Stimulated activated CD4-positive, alpha-beta T cell treated with anti-CD3 and anti-CD28 coated beads, Interleukin-15, amount 100 ng/mL, for 1 hour (primary cell): ENCODE data around the gene PGRMC2.

Experiments
- DNase-seq, 2 donors: peaks; one replicate each; pipeline ENCODE4 v3.0.0-alpha.2; 2020; ENCODE audit warnings: low read depth in 1 of 2, low spot score in 1 of 2

PGRMC2 gene

GRCh38 chr4:128299848-128300247 is 12.2 kb upstream of the PGRMC2 start:
- no peak for DNase-seq

DNA sequence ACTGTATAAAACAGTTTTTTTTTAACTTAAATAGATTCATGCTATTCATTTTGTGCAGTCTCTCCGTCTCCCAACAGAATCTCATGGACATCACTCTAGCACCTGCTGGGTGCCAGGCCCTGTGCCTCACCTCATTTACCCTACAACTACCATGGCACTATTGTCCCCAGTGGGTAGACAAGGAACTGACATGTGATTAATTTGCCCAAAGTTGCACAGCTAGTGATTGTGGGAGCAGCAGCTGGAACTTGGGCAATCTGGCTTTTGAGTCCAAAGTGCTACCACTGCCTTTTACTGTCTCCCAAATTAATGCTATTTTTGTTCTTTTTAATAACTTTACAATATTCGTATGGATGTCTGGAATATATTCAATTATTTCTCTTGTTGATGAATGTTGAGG is 11.2 kb upstream of the PGRMC2 start:
- DNase-seq, result no peak

DNA sequence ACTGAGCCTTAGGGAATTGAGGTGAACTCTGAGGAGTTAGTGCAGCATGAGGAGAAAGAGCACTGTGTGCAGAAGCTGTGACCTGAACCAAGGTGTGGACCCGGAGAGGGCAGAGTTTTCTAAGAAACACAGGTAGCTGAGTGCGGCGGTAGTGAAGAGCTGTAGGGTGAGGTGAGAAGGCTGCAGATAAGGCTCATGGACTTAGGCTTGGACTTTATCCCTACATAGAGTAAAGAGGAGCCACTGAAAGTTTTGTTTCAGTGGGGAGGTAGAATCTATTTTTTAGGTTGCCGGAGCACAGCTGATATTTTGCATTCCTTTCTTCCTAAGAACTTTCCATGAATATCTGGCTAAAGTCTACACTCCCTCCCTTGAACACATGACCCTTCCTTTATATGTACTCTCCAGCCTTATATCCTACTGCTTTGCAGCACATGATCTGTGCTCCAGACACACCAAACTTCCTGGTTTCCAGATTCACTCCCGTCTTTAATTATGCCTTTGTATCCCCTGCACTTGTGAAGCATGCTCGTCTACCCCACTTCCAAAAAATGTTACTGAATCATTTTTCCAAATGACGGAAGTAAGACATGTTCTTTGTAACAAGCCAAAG is 10.6 kb upstream of the PGRMC2 start:
- no peak for DNase-seq

GRCh38 chr4:128295255-128295654 is 7.6 kb upstream of the PGRMC2 start:
- DNase-seq, result no peak

- no peak for DNase-seq
These were observed 6.9 kb upstream of the PGRMC2 start for GRCh38 chr4:128294464-128294863.

DNA sequence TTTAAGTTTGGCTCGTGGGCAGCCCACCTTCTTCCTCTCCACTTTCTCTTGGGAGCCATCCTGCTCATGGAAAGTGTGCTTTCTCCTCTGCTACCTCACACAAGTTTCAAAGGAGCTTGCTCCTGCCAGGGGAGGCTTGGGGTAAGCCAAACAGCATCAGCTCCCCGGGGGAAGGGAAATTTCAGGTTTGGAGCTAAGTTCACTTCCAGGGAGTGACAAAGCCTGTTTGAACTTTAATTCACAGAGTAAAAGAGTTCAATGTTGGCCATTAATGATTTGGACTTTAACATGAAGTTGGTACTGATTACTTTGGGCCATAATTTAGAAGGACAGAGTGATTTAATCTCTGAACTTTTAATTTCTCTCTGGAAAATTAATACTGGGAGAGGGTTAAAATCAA is 4.7 kb upstream of the PGRMC2 start:
- no peak for DNase-seq

DNA sequence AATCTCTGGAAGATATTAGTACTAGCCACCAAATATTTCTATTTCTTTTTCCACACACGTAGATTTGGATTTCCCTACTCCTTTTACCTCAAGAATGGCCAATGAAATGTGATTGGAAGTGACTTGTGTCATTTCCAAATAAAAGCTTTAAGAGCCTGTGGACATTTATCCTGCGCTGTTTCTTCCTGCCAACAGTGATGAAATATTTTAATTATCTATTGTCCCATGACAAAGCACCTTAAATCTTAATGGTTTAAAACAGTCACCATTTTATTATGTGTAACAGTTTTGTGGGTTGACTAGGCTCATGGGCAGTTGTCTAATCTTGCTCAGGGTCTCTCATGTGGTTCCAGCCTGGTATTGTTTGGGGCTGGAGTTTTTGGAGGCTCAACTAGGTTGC is 3.5 kb upstream of the PGRMC2 start:
- no peak for DNase-seq

GRCh38 chr4:128290526-128290925 is 2.9 kb upstream of the PGRMC2 start:
- no peak for DNase-seq

- DNase-seq, result no peak
These were observed 2.0 kb upstream of the PGRMC2 start for GRCh38 chr4:128289523-128290158.

GRCh38 chr4:128288689-128289106 is 1.1 kb upstream of the PGRMC2 start:
- no peak for DNase-seq

DNA sequence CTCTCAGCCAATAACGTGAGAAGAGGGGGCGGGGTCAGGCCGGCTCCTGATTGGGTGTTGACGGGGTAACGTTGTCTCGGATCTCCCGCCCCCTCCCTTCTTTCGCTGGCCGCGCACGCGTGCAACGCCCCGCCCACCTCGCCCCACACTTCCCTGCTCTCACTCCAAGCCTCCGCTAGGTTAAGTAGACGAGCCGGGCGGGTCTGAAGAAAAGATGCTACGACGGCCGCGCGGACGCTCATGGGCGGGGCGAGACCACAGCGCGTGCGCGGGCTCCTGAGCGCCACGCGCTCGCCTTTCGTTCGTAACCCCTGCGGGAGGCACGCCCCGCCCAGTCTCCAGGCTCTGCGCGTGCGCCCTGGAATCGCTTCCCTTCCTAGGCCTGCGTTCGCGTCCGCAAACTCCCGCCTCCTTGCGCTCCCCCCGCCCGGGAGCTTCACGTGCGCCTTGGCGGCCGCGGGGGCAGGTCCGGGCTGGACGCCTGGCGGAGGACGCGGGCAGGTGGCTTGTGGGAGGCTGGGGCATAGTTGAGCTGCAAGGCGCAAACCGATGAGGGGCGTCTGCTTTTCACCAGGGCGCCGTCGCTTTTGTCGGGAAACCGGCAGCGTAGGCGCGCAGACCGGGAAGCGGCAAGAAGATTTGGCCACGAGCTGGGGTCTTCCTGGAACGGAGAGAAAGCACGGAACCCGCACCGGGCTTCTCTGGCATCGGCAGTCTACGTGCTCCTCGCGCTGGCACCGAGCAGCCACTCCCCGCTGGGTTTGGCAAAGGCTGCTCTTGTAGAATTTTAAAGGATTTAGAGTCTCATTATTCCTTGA is 467 bp upstream of the PGRMC2 start:
- peak; percentile 98 to 99 for DNase-seq

- no peak for DNase-seq
These were observed 1.0 kb downstream of the PGRMC2 start for GRCh38 chr4:128286474-128287058.

DNA sequence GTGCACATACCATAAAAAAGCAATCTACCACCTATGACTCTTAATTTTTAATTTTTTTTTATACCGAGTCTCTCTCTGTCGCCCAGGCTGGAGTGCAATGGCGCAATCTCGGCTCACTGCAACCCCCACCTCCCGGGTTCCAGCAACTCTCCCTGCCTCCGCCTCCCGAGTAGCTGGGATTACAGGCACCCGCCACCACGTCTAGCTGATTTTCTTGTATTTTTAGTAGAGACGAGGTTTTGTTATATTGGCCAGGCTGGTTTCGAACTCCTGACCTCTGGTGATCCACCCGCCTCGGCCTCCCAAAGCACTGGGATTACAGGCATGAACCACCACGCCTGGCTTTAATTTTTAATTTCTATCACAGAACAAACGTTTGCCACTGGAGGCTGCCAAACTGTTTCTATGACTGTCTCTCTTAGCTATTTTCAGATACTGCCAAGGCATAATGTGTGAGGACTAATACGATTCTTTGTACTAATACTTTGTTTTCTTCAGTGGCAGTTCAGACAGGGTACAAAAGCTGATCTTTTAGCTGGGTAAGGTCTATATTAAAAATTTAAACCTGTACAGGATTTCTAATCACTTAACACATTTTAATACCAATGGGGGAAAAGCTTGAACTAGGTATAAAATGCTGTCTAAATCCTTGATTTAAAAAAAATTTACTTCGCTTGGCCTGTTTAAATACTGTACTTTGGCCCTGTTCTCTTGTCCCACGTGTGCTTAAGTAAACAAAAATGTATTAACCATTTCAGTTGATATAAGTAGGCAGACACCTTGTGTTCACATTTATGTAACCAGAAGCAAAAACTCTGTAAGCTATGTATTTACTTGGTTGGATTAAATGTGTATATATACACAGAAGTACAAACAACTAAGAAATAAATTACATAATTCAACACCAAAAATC is 2.3 kb downstream of the PGRMC2 start:
- DNase-seq, result no peak

GRCh38 chr4:128284317-128284716 is 3.3 kb downstream of the PGRMC2 start:
- no peak for DNase-seq

DNA sequence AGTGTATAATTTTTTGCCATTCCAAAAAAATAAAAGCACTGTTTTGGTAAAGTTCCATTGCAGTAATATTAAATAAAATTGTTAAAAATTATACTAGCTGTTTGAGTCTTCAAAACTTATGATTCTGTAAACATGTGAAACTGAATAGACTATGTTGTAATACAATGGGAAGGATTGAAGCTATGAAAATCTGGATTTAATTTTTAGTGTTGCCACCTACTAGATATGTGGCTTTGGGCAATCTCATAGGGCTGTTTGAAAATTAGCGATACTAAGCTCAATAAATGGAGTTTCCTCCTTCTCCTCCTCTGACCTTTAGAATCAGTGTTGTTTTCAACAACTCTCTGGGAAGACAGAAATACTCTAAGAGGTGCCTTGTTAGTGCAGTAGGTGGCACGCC is 4.5 kb downstream of the PGRMC2 start:
- no peak for DNase-seq

- DNase-seq, result no peak
These were observed 5.1 kb downstream of the PGRMC2 start for GRCh38 chr4:128282516-128282915.

DNA sequence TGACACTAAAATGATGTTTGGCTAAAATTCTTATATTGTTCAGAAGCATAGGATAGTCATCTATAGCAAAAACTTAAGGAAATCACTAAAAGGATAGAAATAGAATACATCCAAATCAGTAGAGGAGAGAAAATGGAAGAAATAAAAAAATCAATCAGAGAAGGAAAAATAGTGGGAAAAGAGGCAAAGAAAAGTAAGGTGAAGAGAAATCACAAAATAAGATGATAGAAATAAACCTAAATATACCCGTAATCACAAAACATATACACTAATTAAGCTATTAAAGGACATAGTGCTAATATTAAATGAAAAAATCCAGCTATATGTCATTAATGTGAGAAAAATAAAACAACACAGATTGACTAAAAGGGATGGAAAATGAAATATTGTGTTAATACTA is 6.3 kb downstream of the PGRMC2 start:
- no peak for DNase-seq

DNA sequence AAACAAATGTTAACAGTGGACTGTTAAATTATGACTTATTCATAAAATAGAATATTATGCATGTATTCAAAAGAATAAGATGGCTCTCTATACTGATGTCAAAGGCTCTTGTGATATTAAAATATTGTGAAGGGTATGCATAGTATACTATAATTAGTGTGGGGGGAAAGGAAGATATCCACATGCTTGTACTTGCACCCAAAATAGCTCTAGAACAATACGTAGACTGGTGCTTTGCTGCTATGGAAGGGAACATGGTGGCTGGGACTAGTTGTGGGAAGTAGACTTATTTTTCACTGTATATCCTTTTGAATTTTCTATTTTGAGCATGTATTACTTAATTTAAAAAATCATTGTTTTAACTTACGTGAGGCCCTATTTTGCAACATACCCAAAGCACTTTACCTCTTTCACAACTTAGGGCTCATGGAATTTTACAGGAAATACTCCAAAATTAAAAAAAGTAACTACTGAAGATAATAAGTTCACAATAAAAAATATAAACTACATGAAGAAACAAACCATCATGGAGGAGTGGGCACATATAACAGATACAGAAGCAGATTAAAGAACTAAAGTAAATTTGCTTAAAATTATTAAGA is 7.9 kb downstream of the PGRMC2 start:
- no peak for DNase-seq

- no peak for DNase-seq
These were observed 9.8 kb downstream of the PGRMC2 start for GRCh38 chr4:128277856-128278255.

DNA sequence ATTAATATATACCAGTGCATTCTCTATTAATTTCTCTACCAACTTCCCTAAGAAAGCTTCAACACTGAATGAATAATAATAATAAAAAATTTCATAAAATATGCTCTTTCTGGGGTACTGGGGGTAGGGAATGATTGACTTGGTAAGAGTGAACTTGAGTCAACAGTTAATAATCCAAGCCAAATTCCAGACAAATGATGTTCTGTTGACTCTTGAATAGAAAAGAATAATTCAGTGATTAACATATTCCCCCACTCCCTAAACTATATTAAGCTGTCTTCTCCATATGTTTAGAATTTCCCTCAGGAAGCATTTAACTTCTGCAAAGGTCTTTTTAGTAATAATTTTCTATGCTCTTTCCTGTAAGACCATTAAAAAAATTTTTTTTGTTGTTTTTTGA is 12.3 kb downstream of the PGRMC2 start:
- no peak for DNase-seq

DNA sequence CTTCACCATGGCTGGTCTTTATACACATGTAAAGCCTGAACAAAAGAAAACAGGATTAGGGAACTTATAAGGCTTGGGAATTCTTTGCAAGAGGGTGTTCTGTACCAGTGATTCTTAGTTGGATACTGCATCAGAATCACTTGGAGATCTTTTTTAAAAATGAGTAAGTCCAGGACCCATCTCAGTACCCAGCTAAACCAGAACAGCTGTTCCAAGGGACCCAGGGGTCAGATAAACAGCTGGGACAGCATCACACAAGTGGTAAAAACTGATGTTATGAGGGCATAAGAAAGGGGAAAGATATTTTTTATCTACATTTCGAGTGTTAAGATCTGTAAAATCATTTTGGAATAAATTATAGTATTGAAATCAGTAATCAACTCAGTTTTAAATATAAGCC is 16.1 kb downstream of the PGRMC2 start:
- no peak for DNase-seq
